Peyer's patch (tissue), 4 donors: ENCODE measurements around the gene PCYT2. TPM values are rescaled to one million over a fixed set of nuclear protein-coding genes. Genes with fewer than 3 reads are reported as not detected.

ENCODE experiments used
- DNase-seq, 3 donors: peaks; one replicate each; pipeline ENCODE4 v3.0.0-alpha.2; 2017 to 2019
- H3K27ac ChIP-seq, 4 donors: fragments of 200-600 bp; sonication (generic); one replicate each; pipeline ENCODE4 v1.5.1; 2016 to 2019
- H3K27me3 ChIP-seq, 2 donors: fragments of 200-600 bp; sonication (generic); one replicate each; pipeline ENCODE4 v1.5.1; 2019
- H3K36me3 ChIP-seq, 3 donors: fragments of 200-600 bp; sonication (generic); one replicate each; pipeline ENCODE4 v1.5.1; 2016 to 2019
- H3K4me1 ChIP-seq, 4 donors: fragments of 200-600 bp; sonication (generic); one replicate each; pipeline ENCODE4 v1.5.1; 2016 to 2019
- H3K4me3 ChIP-seq, 4 donors: fragments of 200-600 bp; sonication (generic); 1 replicate in 3 of 4; 2 replicates in 1 of 4; pipeline ENCODE4 v1.5.1; 2016 to 2019; ENCODE audit warnings: mild to moderate bottlenecking in 1 of 4
- H3K9me3 ChIP-seq, 4 donors: fragments of 200-600 bp; sonication (generic); one replicate each; pipeline ENCODE4 v1.5.1; 2016 to 2019; ENCODE audit warnings: mild to moderate bottlenecking in 1 of 4
- POLR2A ChIP-seq, 2 donors: fragments of 450-650 bp; IDR thresholded peaks; one replicate each; pipeline ENCODE4 v1.5.1; 2017; ENCODE audit warnings: antibody characterized with exemption in 2 of 2, mild to moderate bottlenecking in 2 of 2, moderate library complexity in 2 of 2
- total RNA-seq, 4 donors: library from RNA; depleted of rRNA; stranded (reverse); fragments of >200 nt; gene quantifications; one replicate each; pipeline ENCODE4 v1.1.0, GENCODE V29; 2016
- TF ChIP-seq, protein P1 (sequence below), 6 experiments: fragments of 450-650 bp in 4 of 6; fragments of 200-600 bp in 2 of 6; sonication (generic) in 1 of 6; IDR thresholded peaks; one replicate each; pipeline ENCODE4 v1.5.1; 2017 to 2019; ENCODE audit warnings: antibody characterized with exemption in 6 of 6, mild to moderate bottlenecking in 3 of 6, moderate library complexity in 1 of 6

Gene PCYT2
- total RNA-seq, 4 donors from 2014 or later: 67.7 to 297 (median 179) TPM

DNA sequence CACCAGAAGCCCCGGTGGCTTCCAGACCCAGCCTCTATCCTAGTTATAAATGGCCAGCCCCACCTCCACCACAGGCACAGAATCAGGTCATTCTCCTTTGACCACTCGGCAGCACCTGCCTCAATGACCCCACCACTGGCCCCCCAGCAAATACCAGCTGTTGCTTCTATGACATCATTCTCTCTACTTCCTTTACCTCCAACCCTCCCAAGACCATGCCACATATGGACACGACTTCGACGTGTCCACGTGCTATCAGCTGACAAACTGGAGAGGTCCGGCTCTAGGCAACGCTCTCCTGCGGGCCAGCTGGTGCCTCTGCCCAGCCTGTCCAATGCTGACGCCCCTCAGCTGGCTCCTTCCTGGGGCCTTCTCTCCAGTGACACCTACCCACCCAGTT, 25.7 kb downstream of the PCYT2 start:
- Histone ChIP-seq H3K4me1 (peaks cover 0 to 8% (median 6%) of the 10 kb centered on the region in 4 donors), H3K4me3 (no peak overlapping the region), H3K9me3 (no peaks in the 10 kb centered on the region), H3K27ac (no peak overlapping the region), H3K27me3 (no peaks in the 10 kb centered on the region), H3K36me3 (peaks cover 0 to 63% (median 3%) of the 10 kb centered on the region in 3 donors)
- no peak for TF ChIP-seq POLR2A (IDR thresholded peaks at IDR 0.05)
- TF ChIP-seq, protein P1, sequence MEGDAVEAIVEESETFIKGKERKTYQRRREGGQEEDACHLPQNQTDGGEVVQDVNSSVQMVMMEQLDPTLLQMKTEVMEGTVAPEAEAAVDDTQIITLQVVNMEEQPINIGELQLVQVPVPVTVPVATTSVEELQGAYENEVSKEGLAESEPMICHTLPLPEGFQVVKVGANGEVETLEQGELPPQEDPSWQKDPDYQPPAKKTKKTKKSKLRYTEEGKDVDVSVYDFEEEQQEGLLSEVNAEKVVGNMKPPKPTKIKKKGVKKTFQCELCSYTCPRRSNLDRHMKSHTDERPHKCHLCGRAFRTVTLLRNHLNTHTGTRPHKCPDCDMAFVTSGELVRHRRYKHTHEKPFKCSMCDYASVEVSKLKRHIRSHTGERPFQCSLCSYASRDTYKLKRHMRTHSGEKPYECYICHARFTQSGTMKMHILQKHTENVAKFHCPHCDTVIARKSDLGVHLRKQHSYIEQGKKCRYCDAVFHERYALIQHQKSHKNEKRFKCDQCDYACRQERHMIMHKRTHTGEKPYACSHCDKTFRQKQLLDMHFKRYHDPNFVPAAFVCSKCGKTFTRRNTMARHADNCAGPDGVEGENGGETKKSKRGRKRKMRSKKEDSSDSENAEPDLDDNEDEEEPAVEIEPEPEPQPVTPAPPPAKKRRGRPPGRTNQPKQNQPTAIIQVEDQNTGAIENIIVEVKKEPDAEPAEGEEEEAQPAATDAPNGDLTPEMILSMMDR (IDR thresholded peaks at IDR 0.05): no peak
- no peak for DNase-seq

DNA sequence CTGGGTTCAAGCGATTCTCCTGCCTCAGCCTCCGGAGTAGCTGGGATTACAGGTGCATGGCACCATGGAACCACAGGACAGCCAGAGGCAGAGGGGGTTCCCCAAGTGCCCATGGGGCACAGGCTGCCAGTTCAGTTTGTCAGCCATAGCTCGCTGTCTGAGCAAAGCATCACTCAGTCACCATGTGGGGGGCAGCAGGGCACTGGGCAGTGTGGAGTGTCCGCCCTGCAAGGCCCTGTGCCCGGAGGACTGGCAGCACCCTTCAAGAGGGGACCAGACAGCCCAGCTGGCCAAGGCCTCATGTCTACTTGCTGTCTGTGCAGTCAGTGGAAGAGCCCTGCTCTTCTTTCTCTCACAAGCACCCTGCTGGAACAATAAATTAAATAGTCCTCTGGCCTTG, 26.2 kb downstream of the PCYT2 start:
- Histone ChIP-seq H3K36me3 (peaks cover 0 to 63% (median 3%) of the 10 kb centered on the region in 3 donors), H3K27ac (no peak overlapping the region), H3K4me3 (no peak overlapping the region), H3K4me1 (peaks cover 0 to 3% (median 1%) of the 10 kb centered on the region in 4 donors), H3K9me3 (no peaks in the 10 kb centered on the region), H3K27me3 (no peaks in the 10 kb centered on the region)
- DNase-seq: no peak
- TF ChIP-seq, protein P1 (IDR thresholded peaks at IDR 0.05): no peak
- no peak for TF ChIP-seq POLR2A (IDR thresholded peaks at IDR 0.05)

DNA sequence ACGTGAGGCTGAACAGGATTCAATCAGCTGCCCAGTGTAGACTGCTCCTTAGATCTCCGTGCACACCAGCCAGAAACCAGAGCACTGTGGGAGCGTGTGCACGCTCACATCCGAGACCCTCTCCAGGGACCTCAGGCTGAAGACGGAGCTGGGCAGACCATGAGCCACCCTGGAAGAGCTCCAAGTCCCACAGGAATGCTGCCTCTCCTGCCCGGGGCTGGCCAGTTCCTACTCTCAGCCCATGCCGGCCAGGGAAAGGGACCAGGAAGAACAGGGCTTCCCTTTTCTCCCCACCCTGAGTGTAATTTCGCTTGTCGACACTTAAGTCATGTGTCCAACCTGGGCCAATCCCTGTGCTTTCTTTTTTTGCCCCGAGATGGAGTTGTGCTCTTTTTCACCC, 26.7 kb downstream of the PCYT2 start:
- Histone ChIP-seq H3K9me3 (no peaks in the 10 kb centered on the region), H3K4me1 (no peaks in the 10 kb centered on the region), H3K36me3 (peaks cover 0 to 59% (median 3%) of the 10 kb centered on the region in 3 donors), H3K4me3 (no peak overlapping the region), H3K27ac (no peak overlapping the region), H3K27me3 (no peaks in the 10 kb centered on the region)
- no peak for DNase-seq
- no peak for TF ChIP-seq POLR2A (IDR thresholded peaks at IDR 0.05)
- TF ChIP-seq, protein P1 (IDR thresholded peaks at IDR 0.05): no peak

DNA sequence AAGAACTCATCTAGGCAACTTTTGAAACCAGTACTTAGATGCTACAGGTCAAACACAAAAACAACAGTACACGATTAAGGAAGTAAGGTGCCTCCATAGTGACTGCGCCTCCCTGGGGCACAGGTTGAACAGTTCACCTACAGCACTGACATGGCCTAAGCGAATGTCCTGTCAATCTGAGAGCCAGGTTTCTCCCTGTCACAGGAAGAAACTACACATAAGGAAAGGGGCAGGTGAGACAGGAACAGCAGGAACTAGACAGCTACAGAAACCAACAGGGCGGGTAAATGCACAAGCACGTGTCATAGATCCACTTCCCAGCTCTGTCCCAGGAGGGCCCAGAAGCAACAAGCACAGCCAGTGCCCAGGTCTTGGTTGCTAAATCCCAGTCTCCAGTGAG, 32.1 kb downstream of the PCYT2 start:
- no peak overlapping the region for H3K4me3 ChIP-seq
- DNase-seq: no peak
- H3K27ac ChIP-seq: no peak overlapping the region
- no peaks in the 10 kb centered on the region for H3K9me3 ChIP-seq
- peaks cover 0 to 21% (median 0%) of the 10 kb centered on the region in 3 donors for H3K36me3 ChIP-seq
- H3K4me1 ChIP-seq: no peaks in the 10 kb centered on the region
- H3K27me3 ChIP-seq: no peaks in the 10 kb centered on the region
- TF ChIP-seq POLR2A (IDR thresholded peaks at IDR 0.05): no peak
- TF ChIP-seq, protein P1 (IDR thresholded peaks at IDR 0.05): no peak

DNA sequence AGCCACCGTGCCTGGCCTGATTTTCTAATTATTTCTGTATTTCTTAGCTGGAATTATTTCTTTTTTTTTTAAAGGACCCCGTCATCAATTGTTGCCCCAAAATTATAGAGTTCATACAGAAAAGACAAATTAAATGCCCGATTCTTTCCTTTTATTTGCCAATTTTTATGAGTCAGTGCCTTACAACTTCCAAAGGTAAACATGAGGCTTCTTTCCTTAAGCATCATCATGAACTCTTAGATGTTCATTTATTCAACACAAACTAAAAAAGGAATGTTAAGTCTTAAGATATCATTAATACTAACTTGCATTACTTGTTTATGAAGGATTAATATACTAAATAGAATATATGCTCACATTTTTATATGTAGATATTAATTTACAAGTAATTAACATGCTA, 32.9 kb downstream of the PCYT2 start:
- Histone ChIP-seq H3K4me3 (no peak overlapping the region), H3K9me3 (no peaks in the 10 kb centered on the region), H3K36me3 (peaks cover 0 to 13% (median 0%) of the 10 kb centered on the region in 3 donors), H3K27me3 (no peaks in the 10 kb centered on the region), H3K27ac (no peak overlapping the region), H3K4me1 (no peaks in the 10 kb centered on the region)
- no peak for DNase-seq
- TF ChIP-seq, protein P1 (IDR thresholded peaks at IDR 0.05): no peak
- TF ChIP-seq POLR2A (IDR thresholded peaks at IDR 0.05): no peak

DNA sequence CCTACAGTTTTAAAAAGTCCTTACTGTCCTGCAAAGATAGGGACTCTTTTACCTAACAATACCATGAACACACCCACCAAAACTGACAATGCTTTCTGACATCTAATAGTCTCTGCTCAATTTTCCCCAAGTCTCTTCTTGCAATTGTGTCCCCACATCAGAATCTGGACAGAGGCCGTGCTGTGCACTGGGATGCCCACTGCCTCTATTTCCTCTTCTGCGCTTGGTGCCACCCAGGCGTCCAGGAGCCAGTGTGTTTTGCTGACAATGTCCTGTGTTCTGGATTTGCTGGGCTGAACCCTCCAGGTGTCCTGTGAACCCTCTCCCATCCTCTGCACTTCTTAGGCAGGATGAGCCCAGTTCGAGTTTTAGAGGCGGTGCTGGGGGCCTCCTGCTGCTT, 33.6 kb downstream of the PCYT2 start:
- Histone ChIP-seq H3K4me3 (no peak overlapping the region), H3K27ac (no peak overlapping the region), H3K9me3 (no peaks in the 10 kb centered on the region), H3K36me3 (peaks cover 0 to 13% (median 0%) of the 10 kb centered on the region in 3 donors), H3K4me1 (peaks cover 0 to 4% (median 0%) of the 10 kb centered on the region in 4 donors), H3K27me3 (no peaks in the 10 kb centered on the region)
- DNase-seq: no peak
- no peak for TF ChIP-seq POLR2A (IDR thresholded peaks at IDR 0.05)
- TF ChIP-seq, protein P1 (IDR thresholded peaks at IDR 0.05): no peak
